ENCODE measurements around the gene CD3E.

CD3E gene

GRCh38 chr11:118289401-118289800 lies 15.1 kb upstream of the CD3E start:
- no peak overlapping the region for H3K18ac ChIP-seq (ENCODE audit: low read length)
- no peaks in the 10 kb centered on the region for H3K79me2 ChIP-seq (ENCODE audit: control insufficient read depth, insufficient read depth, low read length, poor library complexity)
- no peak overlapping the region for H3K27ac ChIP-seq (ENCODE audit: low read depth, low read length)
- no peaks in the 10 kb centered on the region for H3K36me3 ChIP-seq (ENCODE audit: control insufficient read depth in 1 of 2, insufficient read depth in 2 of 2, low read length in 2 of 2)
- H3K14ac ChIP-seq (ENCODE audit: low read length), result no peak overlapping the region
- H2BK5ac ChIP-seq (ENCODE audit: low read depth, low read length, poor library complexity), result no peak overlapping the region
- H3K4ac ChIP-seq (ENCODE audit: low read depth, low read length), result no peak overlapping the region
- H3K9ac ChIP-seq (ENCODE audit: low read length), result no peak overlapping the region
- DNase-seq, result no peak
- H3K4me1 ChIP-seq (ENCODE audit: control insufficient read depth in 1 of 2, insufficient read depth in 2 of 2, low read length in 2 of 2), result no peaks in the 10 kb centered on the region
- no peak overlapping the region for H4K8ac ChIP-seq (ENCODE audit: low read depth, low read length)
- no peaks in the 10 kb centered on the region for H3K27me3 ChIP-seq (ENCODE audit: insufficient read depth, low read length)
- no peak overlapping the region for H4K91ac ChIP-seq (ENCODE audit: low read depth, low read length)
- no peak overlapping the region for H4K12ac ChIP-seq (ENCODE audit: low read depth, low read length)
- H2BK120ac ChIP-seq (ENCODE audit: insufficient read depth, low read length, poor library complexity), result no peak overlapping the region
- H2AK5ac ChIP-seq (ENCODE audit: low read length), result no peak overlapping the region
- H3K23ac ChIP-seq (ENCODE audit: low read length), result no peak overlapping the region
- no peaks in the 10 kb centered on the region for H3K9me3 ChIP-seq (ENCODE audit: insufficient read depth, low read depth, low read length)
- no peak overlapping the region for H3K4me3 ChIP-seq (ENCODE audit: low read depth, low read length)
- H2AFZ ChIP-seq (ENCODE audit: insufficient read depth, low read length, poor library complexity), result no peak overlapping the region
- no peak overlapping the region for H3K4me2 ChIP-seq (ENCODE audit: low read length)
- no peaks in the 10 kb centered on the region for H3K79me1 ChIP-seq (ENCODE audit: low read length)
- no peak overlapping the region for H2BK12ac ChIP-seq (ENCODE audit: low read length)

GRCh38 chr11:118290923-118291322 lies 13.6 kb upstream of the CD3E start:
- DNase-seq, result peak; percentile 29 to 66
- H2AK5ac ChIP-seq (ENCODE audit: low read length), result no peak overlapping the region
- H4K91ac ChIP-seq (ENCODE audit: low read depth, low read length), result no peak overlapping the region
- H3K18ac ChIP-seq (ENCODE audit: low read length), result no peak overlapping the region
- H3K23ac ChIP-seq (ENCODE audit: low read length), result no peak overlapping the region
- no peak overlapping the region for H2BK12ac ChIP-seq (ENCODE audit: low read length)
- H3K4me2 ChIP-seq (ENCODE audit: low read length), result no peak overlapping the region
- no peaks in the 10 kb centered on the region for H3K36me3 ChIP-seq (ENCODE audit: control insufficient read depth in 1 of 2, insufficient read depth in 2 of 2, low read length in 2 of 2)
- H3K27me3 ChIP-seq (ENCODE audit: insufficient read depth, low read length), result no peaks in the 10 kb centered on the region
- no peak overlapping the region for H4K12ac ChIP-seq (ENCODE audit: low read depth, low read length)
- no peaks in the 10 kb centered on the region for H3K79me2 ChIP-seq (ENCODE audit: control insufficient read depth, insufficient read depth, low read length, poor library complexity)
- H3K4me1 ChIP-seq (ENCODE audit: control insufficient read depth in 1 of 2, insufficient read depth in 2 of 2, low read length in 2 of 2), result no peaks in the 10 kb centered on the region
- no peak overlapping the region for H2BK5ac ChIP-seq (ENCODE audit: low read depth, low read length, poor library complexity)
- H3K79me1 ChIP-seq (ENCODE audit: low read length), result no peaks in the 10 kb centered on the region
- H3K9ac ChIP-seq (ENCODE audit: low read length), result no peak overlapping the region
- H2AFZ ChIP-seq (ENCODE audit: insufficient read depth, low read length, poor library complexity), result no peak overlapping the region
- no peak overlapping the region for H3K4ac ChIP-seq (ENCODE audit: low read depth, low read length)
- no peak overlapping the region for H3K14ac ChIP-seq (ENCODE audit: low read length)
- peaks cover 2% of the 10 kb centered on the region for H3K9me3 ChIP-seq (ENCODE audit: insufficient read depth, low read depth, low read length)
- no CpG with 5 or more reads among the region's 9 CpGs for WGBS (ENCODE audit: extremely low coverage, insufficient coverage, insufficient read length)
- no peak overlapping the region for H3K27ac ChIP-seq (ENCODE audit: low read depth, low read length)
- no peak overlapping the region for H2BK120ac ChIP-seq (ENCODE audit: insufficient read depth, low read length, poor library complexity)
- H4K8ac ChIP-seq (ENCODE audit: low read depth, low read length), result no peak overlapping the region
- H3K4me3 ChIP-seq (ENCODE audit: low read depth, low read length), result no peak overlapping the region

- no peak overlapping the region for H3K27ac ChIP-seq (ENCODE audit: low read depth, low read length)
- H3K79me1 ChIP-seq (ENCODE audit: low read length), result no peaks in the 10 kb centered on the region
- WGBS (ENCODE audit: extremely low coverage, insufficient coverage, insufficient read length), result no CpG with 5 or more reads among the region's 9 CpGs
These were observed 12.9 kb upstream of the CD3E start for GRCh38 chr11:118291477-118292135.

GRCh38 chr11:118294053-118294452 lies 10.5 kb upstream of the CD3E start:
- H3K27ac ChIP-seq (ENCODE audit: low read depth, low read length), result no peak overlapping the region
- no peak overlapping the region for H3K14ac ChIP-seq (ENCODE audit: low read length)
- no peak overlapping the region for H3K23ac ChIP-seq (ENCODE audit: low read length)
- no peak overlapping the region for H2BK12ac ChIP-seq (ENCODE audit: low read length)
- no peak overlapping the region for H3K4ac ChIP-seq (ENCODE audit: low read depth, low read length)
- no peak overlapping the region for H2BK5ac ChIP-seq (ENCODE audit: low read depth, low read length, poor library complexity)
- no peak overlapping the region for H3K9ac ChIP-seq (ENCODE audit: low read length)
- no peaks in the 10 kb centered on the region for H3K79me1 ChIP-seq (ENCODE audit: low read length)
- DNase-seq, result no peak
- no peaks in the 10 kb centered on the region for H3K79me2 ChIP-seq (ENCODE audit: control insufficient read depth, insufficient read depth, low read length, poor library complexity)
- no peaks in the 10 kb centered on the region for H3K27me3 ChIP-seq (ENCODE audit: insufficient read depth, low read length)
- H4K8ac ChIP-seq (ENCODE audit: low read depth, low read length), result no peak overlapping the region
- peaks cover 2% of the 10 kb centered on the region for H3K9me3 ChIP-seq (ENCODE audit: insufficient read depth, low read depth, low read length)
- no peaks in the 10 kb centered on the region for H3K36me3 ChIP-seq (ENCODE audit: control insufficient read depth in 1 of 2, insufficient read depth in 2 of 2, low read length in 2 of 2)
- no peak overlapping the region for H2BK120ac ChIP-seq (ENCODE audit: insufficient read depth, low read length, poor library complexity)
- no CpG with 5 or more reads among the region's 2 CpGs for WGBS (ENCODE audit: extremely low coverage, insufficient coverage, insufficient read length)
- H4K12ac ChIP-seq (ENCODE audit: low read depth, low read length), result no peak overlapping the region
- no peak overlapping the region for H4K91ac ChIP-seq (ENCODE audit: low read depth, low read length)
- no peak overlapping the region for H2AK5ac ChIP-seq (ENCODE audit: low read length)
- no peak overlapping the region for H3K18ac ChIP-seq (ENCODE audit: low read length)
- no peak overlapping the region for H2AFZ ChIP-seq (ENCODE audit: insufficient read depth, low read length, poor library complexity)
- H3K4me3 ChIP-seq (ENCODE audit: low read depth, low read length), result no peak overlapping the region
- H3K4me1 ChIP-seq (ENCODE audit: control insufficient read depth in 1 of 2, insufficient read depth in 2 of 2, low read length in 2 of 2), result no peaks in the 10 kb centered on the region
- H3K4me2 ChIP-seq (ENCODE audit: low read length), result no peak overlapping the region

More at GRCh38 chr11:118291477-118292135, 12.9 kb upstream of the CD3E start:
- Histone ChIP-seq H3K79me2 (ENCODE audit: control insufficient read depth, insufficient read depth, low read length, poor library complexity) (no peaks in the 10 kb centered on the region), H2BK12ac (ENCODE audit: low read length) (no peak overlapping the region), H3K4ac (ENCODE audit: low read depth, low read length) (no peak overlapping the region), H3K4me3 (ENCODE audit: low read depth, low read length) (no peak overlapping the region), H2BK120ac (ENCODE audit: insufficient read depth, low read length, poor library complexity) (no peak overlapping the region), H3K23ac (ENCODE audit: low read length) (no peak overlapping the region), H3K18ac (ENCODE audit: low read length) (no peak overlapping the region), H2BK5ac (ENCODE audit: low read depth, low read length, poor library complexity) (no peak overlapping the region), H3K4me1 (ENCODE audit: control insufficient read depth in 1 of 2, insufficient read depth in 2 of 2, low read length in 2 of 2) (no peaks in the 10 kb centered on the region), H2AK5ac (ENCODE audit: low read length) (no peak overlapping the region), H4K8ac (ENCODE audit: low read depth, low read length) (no peak overlapping the region), H3K9me3 (ENCODE audit: insufficient read depth, low read depth, low read length) (peaks cover 2% of the 10 kb centered on the region), H2AFZ (ENCODE audit: insufficient read depth, low read length, poor library complexity) (no peak overlapping the region), H3K4me2 (ENCODE audit: low read length) (no peak overlapping the region), H3K14ac (ENCODE audit: low read length) (no peak overlapping the region), H3K9ac (ENCODE audit: low read length) (no peak overlapping the region), H4K91ac (ENCODE audit: low read depth, low read length) (no peak overlapping the region), H4K12ac (ENCODE audit: low read depth, low read length) (no peak overlapping the region), H3K27me3 (ENCODE audit: insufficient read depth, low read length) (no peaks in the 10 kb centered on the region), H3K36me3 (ENCODE audit: control insufficient read depth in 1 of 2, insufficient read depth in 2 of 2, low read length in 2 of 2) (no peaks in the 10 kb centered on the region)
- DNase-seq, result peak; percentile 3 to 26
